Liver (tissue), 9 donors: ENCODE data around the gene ERC2. TPM values are rescaled to one million over a fixed set of nuclear protein-coding genes. Genes with fewer than 3 reads are reported as not detected.

ENCODE experiments used
- DNase-seq: peaks from one replicate; pipeline ENCODE4 v3.0.0-alpha.2; 2017; ENCODE audit warnings: low spot score
- H3K27ac ChIP-seq, 2 donors: one replicate each; pipeline ENCODE4 v1.7.0; 2013; ENCODE audit warnings: inconsistent platforms in 2 of 2, low read length in 2 of 2, control low read depth in 1 of 2, low read depth in 1 of 2, mild to moderate bottlenecking in 1 of 2
- H3K27me3 ChIP-seq, 4 donors: one replicate each; pipeline versions ENCODE4 v1.6.1 to v1.7.0; 2013; ENCODE audit warnings: low read length in 3 of 4, inconsistent platforms in 1 of 4, mild to moderate bottlenecking in 1 of 4, moderate library complexity in 1 of 4; ENCODE audit not compliant: control insufficient read depth in 4 of 4, insufficient read depth in 4 of 4
- H3K36me3 ChIP-seq, 4 donors: one replicate each; pipeline versions ENCODE4 v1.6.1 to v1.7.0; 2013; ENCODE audit warnings: low read length in 3 of 4, mild to moderate bottlenecking in 3 of 4, low read depth in 1 of 4, moderate library complexity in 1 of 4; ENCODE audit not compliant: control insufficient read depth in 4 of 4, insufficient read depth in 3 of 4
- H3K4me1 ChIP-seq, 4 donors: one replicate each; pipeline versions ENCODE4 v1.6.1 to v1.7.0; 2013; ENCODE audit warnings: low read length in 3 of 4, mild to moderate bottlenecking in 3 of 4, moderate library complexity in 1 of 4; ENCODE audit not compliant: control insufficient read depth in 4 of 4, insufficient read depth in 4 of 4
- H3K4me3 ChIP-seq, 3 donors: one replicate each; pipeline versions ENCODE4 v1.6.1 to v1.7.0; 2013; ENCODE audit warnings: low read length in 3 of 3, control low read depth in 1 of 3, low read depth in 1 of 3, mild to moderate bottlenecking in 1 of 3
- H3K9ac ChIP-seq, 2 donors: one replicate each; pipeline ENCODE4 v1.7.0; 2013; ENCODE audit warnings: low read length in 2 of 2, mild to moderate bottlenecking in 2 of 2, moderate library complexity in 2 of 2, control low read depth in 1 of 2, low read depth in 1 of 2
- H3K9me3 ChIP-seq, 4 donors: one replicate each; pipeline versions ENCODE4 v1.6.1 to v1.7.0; 2013; ENCODE audit warnings: low read length in 3 of 4; ENCODE audit not compliant: control insufficient read depth in 4 of 4
- ATF3 ChIP-seq: IDR thresholded peaks from 2 replicates; pipeline ENCODE4 v1.6.1; 2016; ENCODE audit warnings: antibody characterized with exemption
- EGR1 ChIP-seq, 2 donors: IDR thresholded peaks; 2 replicates each; pipeline ENCODE4 v1.6.1; 2016 to 2018; ENCODE audit warnings: antibody characterized with exemption in 2 of 2, low read depth in 2 of 2
- FOXA1 ChIP-seq: IDR thresholded peaks from 2 replicates; pipeline ENCODE4 v1.6.1; 2016; ENCODE audit warnings: antibody characterized with exemption
- FOXA2 ChIP-seq: IDR thresholded peaks from 2 replicates; pipeline ENCODE4 v1.6.1; 2016; ENCODE audit warnings: antibody characterized with exemption
- GABPA ChIP-seq, 2 donors: IDR thresholded peaks in 1 of 2; conservative IDR thresholded peaks in 1 of 2; 2 replicates each; pipeline ENCODE4 v1.6.1; 2016; ENCODE audit warnings: antibody characterized with exemption in 2 of 2, mild to moderate bottlenecking in 1 of 2, moderate library complexity in 1 of 2
- HNF4A ChIP-seq, 2 donors: conservative IDR thresholded peaks; 2 replicates each; pipeline ENCODE4 v1.6.1; 2016; ENCODE audit warnings: antibody characterized with exemption in 2 of 2, mild to moderate bottlenecking in 2 of 2
- JUND ChIP-seq, 2 donors: IDR thresholded peaks; 2 replicates each; pipeline ENCODE4 v1.6.1; 2016; ENCODE audit warnings: antibody characterized with exemption in 2 of 2
- NR2F2 ChIP-seq: IDR thresholded peaks from 2 replicates; pipeline ENCODE4 v1.6.1; 2016; ENCODE audit warnings: antibody characterized with exemption
- RAD21 ChIP-seq, 2 donors: IDR thresholded peaks; 2 replicates each; pipeline ENCODE4 v1.6.1; 2016; ENCODE audit warnings: antibody characterized with exemption in 2 of 2, mild to moderate bottlenecking in 2 of 2
- REST ChIP-seq: IDR thresholded peaks from 2 replicates; pipeline ENCODE4 v1.6.1; 2016; ENCODE audit warnings: antibody characterized with exemption, mild to moderate bottlenecking
- RXRA ChIP-seq, 2 donors: IDR thresholded peaks; 2 replicates each; pipeline ENCODE4 v1.6.1; 2017 to 2018; ENCODE audit warnings: antibody characterized with exemption in 2 of 2, mild to moderate bottlenecking in 1 of 2
- SP1 ChIP-seq: IDR thresholded peaks from 2 replicates; pipeline ENCODE4 v1.6.1; 2018; ENCODE audit warnings: antibody characterized with exemption, mild to moderate bottlenecking
- TAF1 ChIP-seq: conservative IDR thresholded peaks from 2 replicates; pipeline ENCODE4 v1.6.1; 2016; ENCODE audit warnings: antibody characterized with exemption, mild to moderate bottlenecking
- YY1 ChIP-seq: IDR thresholded peaks from 2 replicates; pipeline ENCODE4 v1.6.1; 2016; ENCODE audit warnings: antibody characterized with exemption, mild to moderate bottlenecking
- ZBTB33 ChIP-seq: IDR thresholded peaks from 2 replicates; pipeline ENCODE4 v1.6.1; 2016; ENCODE audit warnings: antibody characterized with exemption
- WGBS: extraction: QIAGEN DNeasy Blood & Tissue Kit; methylation state at CpG from one replicate; pipeline ENCODE4 v1.1.7; 2013; 5-methylcytosine and 5-hydroxymethylcytosine counted together
- polyA plus RNA-seq, 2 donors: library from polyadenylated mRNA; stranded (reverse) in 1 of 2; unstranded in 1 of 2; fragments of 200-250 nt in 1 of 2; fragments of >200 nt in 1 of 2; fragmentation: Nextera tagmentation in 1 of 2; extraction: Ambion mirVana in 1 of 2; gene quantifications; one replicate each; pipeline versions ENCODE4 v1.2.1 to v1.2.3, GENCODE V29; 2013 to 2015
- total RNA-seq, 2 donors: library from RNA; depleted of rRNA; stranded (reverse); fragments of >200 nt; gene quantifications; one replicate each; pipeline ENCODE4 v1.2.3, GENCODE V29; 2014
- donor health status: healthy.
- donor health status: healthy.
- donor health status: healthy.
- donor health status: healthy.
- donor health status: healthy.

The ERC2 gene
- total and polyA plus RNA-seq, 4 donors: 0.14 to 0.25 TPM; not detected in 2

- no peak for TF ChIP-seq REST
- no peak for TF ChIP-seq GABPA (IDR thresholded peaks at IDR 0.05 in 1 of 2, conservative IDR thresholded peaks at IDR 0.05 in 1 of 2)
- TF ChIP-seq RAD21 (IDR thresholded peaks at IDR 0.05): no peak
These were observed 1001.7 kb downstream of the ERC2 start (continued) for GRCh38 chr3:55466526-55466925.

- no peaks in the 10 kb centered on the region for H3K27me3 ChIP-seq
- TF ChIP-seq JUND (IDR thresholded peaks at IDR 0.05) (no peak), SP1 (no peak), EGR1 (IDR thresholded peaks at IDR 0.05; ENCODE audit: low read depth in 2 of 2) (no peak), ATF3 (no peak), TAF1 (no peak), ZBTB33 (no peak), RXRA (IDR thresholded peaks at IDR 0.05) (no peak), FOXA1 (no peak), YY1 (no peak), HNF4A (conservative IDR thresholded peaks at IDR 0.05) (no peak), GABPA (IDR thresholded peaks at IDR 0.05 in 1 of 2, conservative IDR thresholded peaks at IDR 0.05 in 1 of 2) (no peak), RAD21 (IDR thresholded peaks at IDR 0.05) (no peak), NR2F2 (no peak), REST (no peak), FOXA2 (no peak)
These were observed 1006.4 kb downstream of the ERC2 start for GRCh38 chr3:55461896-55462295.

More at GRCh38 chr3:55461896-55462295, 1006.4 kb downstream of the ERC2 start:
- Histone ChIP-seq H3K9me3 (no peaks in the 10 kb centered on the region), H3K9ac (no peak overlapping the region), H3K36me3 (no peaks in the 10 kb centered on the region), H3K27ac (no peak overlapping the region), H3K4me3 (no peak overlapping the region), H3K4me1 (no peaks in the 10 kb centered on the region)
- no peak for DNase-seq
- 93% methylated on average over 1 of the region's 1 CpG for WGBS
